Fibroblast of mammary gland (primary cell): ENCODE measurements around the gene FGA.

Experiments
- DNase-seq: peaks from one replicate; pipeline ENCODE4 v3.0.0-alpha.2; 2010; ENCODE audit warnings: low read depth
- H3K4me3 ChIP-seq: 2 replicates; pipeline ENCODE4 v1.5.1; 2011; ENCODE audit warnings: low read depth, mild to moderate bottlenecking, low read length, moderate library complexity; ENCODE audit not compliant: control insufficient read depth
- CTCF ChIP-seq: conservative IDR thresholded peaks from 2 replicates; pipeline ENCODE4 v1.5.1; 2011; ENCODE audit warnings: low read depth, low read length, inconsistent platforms; ENCODE audit not compliant: control insufficient read depth, insufficient read depth

The FGA gene

GRCh38 chr4:154615211-154615610, 24.7 kb upstream of the FGA start:
- no peak for TF ChIP-seq CTCF
- DNase-seq: no peak
- no peak overlapping the region for H3K4me3 ChIP-seq

- H3K4me3 ChIP-seq: no peak overlapping the region
- DNase-seq: no peak
- no peak for TF ChIP-seq CTCF
These were observed 23.8 kb upstream of the FGA start for GRCh38 chr4:154614306-154614705.

GRCh38 chr4:154612472-154613414, 22.2 kb upstream of the FGA start, which contains the start of gene FGG:
FGG (minus strand) TSS chr4:154612656; CDS start chr4:154612609, 47 bp downstream.
- TF ChIP-seq CTCF: no peak
- no peak for DNase-seq
- no peak within 1 kb of the TSS for H3K4me3 ChIP-seq

- TF ChIP-seq CTCF: no peak
- H3K4me3 ChIP-seq: no peak overlapping the region
- DNase-seq: no peak
These were observed 21.3 kb upstream of the FGA start for GRCh38 chr4:154611833-154612232.

GRCh38 chr4:154610582-154610981, 20.0 kb upstream of the FGA start:
- DNase-seq: no peak
- H3K4me3 ChIP-seq: no peak overlapping the region
- no peak for TF ChIP-seq CTCF

GRCh38 chr4:154609532-154609931, 19.0 kb upstream of the FGA start:
- no peak for TF ChIP-seq CTCF
- no peak overlapping the region for H3K4me3 ChIP-seq
- no peak for DNase-seq
